GM23338 (cell line): ENCODE data around the gene NSG2. TPM values are rescaled to one million over a fixed set of nuclear protein-coding genes. Genes with fewer than 3 reads are reported as not detected.

Source experiments
- ATAC-seq: fragments of 200-7000 bp; cut with Tn5 transposase; 3 replicates; pipeline ENCODE4 v1.9.1; 2020
- DNase-seq: peaks from one replicate; pipeline ENCODE4 v3.0.0-alpha.2; 2015; ENCODE audit warnings: low spot score
- H2AFZ ChIP-seq: fragments of 200-600 bp; sonication (generic); 2 replicates; pipeline ENCODE4 v1.8.0; 2016; ENCODE audit warnings: antibody characterized with exemption, mild to moderate bottlenecking, moderate library complexity
- H3F3A ChIP-seq: fragments of 200-600 bp; sonication (generic); replicated peaks from 2 replicates; pipeline ENCODE4 v1.8.0; 2017; ENCODE audit warnings: antibody characterized with exemption, mixed run types, low read depth
- H3K27ac ChIP-seq: fragments of 200-600 bp; sonication (generic); 2 replicates; pipeline ENCODE4 v1.6.1; 2016; ENCODE audit warnings: low read depth
- H3K27me3 ChIP-seq: fragments of 200-600 bp; sonication (generic); 2 replicates; pipeline ENCODE4 v1.8.0; 2016; ENCODE audit warnings: mild to moderate bottlenecking, mixed run types, moderate library complexity; ENCODE audit not compliant: insufficient read depth
- H3K36me3 ChIP-seq: fragments of 200-600 bp; sonication (generic); 2 replicates; pipeline ENCODE4 v1.8.0; 2016; ENCODE audit warnings: mild to moderate bottlenecking; ENCODE audit not compliant: insufficient read depth
- H3K4me1 ChIP-seq: fragments of 200-600 bp; sonication (generic); 2 replicates; pipeline ENCODE4 v1.8.0; 2016; ENCODE audit warnings: mild to moderate bottlenecking, moderate library complexity; ENCODE audit not compliant: insufficient read depth
- H3K4me2 ChIP-seq: fragments of 200-600 bp; sonication (generic); 2 replicates; pipeline ENCODE4 v1.7.1; 2017; ENCODE audit warnings: mixed run types
- H3K4me3 ChIP-seq: fragments of 200-600 bp; sonication (generic); 2 replicates; pipeline ENCODE4 v1.6.1; 2016; ENCODE audit warnings: mixed run types
- H3K79me2 ChIP-seq: fragments of 200-600 bp; sonication (generic); replicated peaks from 2 replicates; pipeline ENCODE4 v1.8.0; 2017; ENCODE audit warnings: mild to moderate bottlenecking; ENCODE audit not compliant: insufficient read depth
- H3K9me2 ChIP-seq: fragments of 200-600 bp; sonication (generic); 2 replicates; pipeline ENCODE4 v1.8.0; 2017; ENCODE audit not compliant: insufficient read depth
- H4K20me1 ChIP-seq: fragments of 200-600 bp; sonication (generic); replicated peaks from 2 replicates; pipeline ENCODE4 v1.8.0; 2017; ENCODE audit warnings: mild to moderate bottlenecking; ENCODE audit not compliant: insufficient read depth
- H3K27ac Mint-ChIP-seq: 2 replicates; pipeline ENCODE4 v1.8.0; 2020; ENCODE audit warnings: inconsistent platforms, mild to moderate bottlenecking, moderate library complexity, mixed read lengths
- H3K27me3 Mint-ChIP-seq: 3 replicates; pipeline ENCODE4 v1.8.0; 2022; ENCODE audit warnings: low read depth, mild to moderate bottlenecking, moderate library complexity, mixed read lengths, inconsistent platforms; ENCODE audit not compliant: insufficient read depth, poor library complexity
- H3K36me3 Mint-ChIP-seq: 3 replicates; pipeline ENCODE4 v1.8.0; 2021; ENCODE audit warnings: low read depth, mild to moderate bottlenecking, inconsistent platforms, moderate library complexity, mixed read lengths
- H3K4me1 Mint-ChIP-seq: 3 replicates; pipeline ENCODE4 v1.8.0; 2020; ENCODE audit warnings: mild to moderate bottlenecking, inconsistent platforms, mixed read lengths
- H3K4me3 Mint-ChIP-seq: 3 replicates; pipeline ENCODE4 v1.8.0; 2021; ENCODE audit warnings: moderate library complexity, mild to moderate bottlenecking, inconsistent platforms, mixed read lengths
- H3K9me3 Mint-ChIP-seq: 3 replicates; pipeline ENCODE4 v1.8.0; 2020; ENCODE audit warnings: moderate library complexity, mild to moderate bottlenecking, inconsistent platforms, mixed read lengths
- CREB1 ChIP-seq: fragments of 250-450 bp; sonication (Bioruptor Pico); IDR thresholded peaks from 2 replicates; pipeline ENCODE4 v1.5.0; 2020; ENCODE audit warnings: low read depth, mild to moderate bottlenecking, moderate library complexity
- CTCF ChIP-seq, 2 experiments: fragments of 200-600 bp in 1 of 2; sonication (generic) in 1 of 2; conservative IDR thresholded peaks; 2 replicates each; pipeline versions ENCODE4 v1.5.1 to v1.6.1; 2016 to 2017; ENCODE audit warnings: antibody characterized with exemption in 2 of 2, low read depth in 2 of 2, mild to moderate bottlenecking in 2 of 2, moderate library complexity in 1 of 2
- ETS1 ChIP-seq: IDR thresholded peaks from 2 replicates; pipeline ENCODE4 v1.6.1; 2016; ENCODE audit warnings: antibody characterized with exemption
- EZH2 ChIP-seq: fragments of 200-600 bp; sonication (generic); IDR thresholded peaks from one replicate; pipeline ENCODE4 v1.8.0; 2017; ENCODE audit warnings: antibody characterized with exemption, mild to moderate bottlenecking, low read depth; ENCODE audit not compliant: unreplicated experiment
- EZH2phosphoT487 ChIP-seq: fragments of 200-600 bp; sonication (generic); IDR thresholded peaks from one replicate; pipeline ENCODE4 v1.8.1; 2018; ENCODE audit warnings: antibody characterized with exemption; ENCODE audit not compliant: unreplicated experiment
- JUNB ChIP-seq: IDR thresholded peaks from one replicate; pipeline ENCODE4 v1.6.1; 2016; ENCODE audit warnings: antibody characterized with exemption; ENCODE audit not compliant: unreplicated experiment
- NANOG ChIP-seq: IDR thresholded peaks from 2 replicates; pipeline ENCODE4 v1.6.1; 2016; ENCODE audit warnings: antibody characterized with exemption, borderline replicate concordance
- POLR2AphosphoS5 ChIP-seq: IDR thresholded peaks from 2 replicates; pipeline ENCODE4 v1.6.1; 2016; ENCODE audit warnings: antibody characterized with exemption, low read depth
- REST ChIP-seq: IDR thresholded peaks from one replicate; pipeline ENCODE4 v1.6.1; 2018; ENCODE audit warnings: antibody characterized with exemption; ENCODE audit not compliant: unreplicated experiment
- STAT1 ChIP-seq: IDR thresholded peaks from one replicate; pipeline ENCODE4 v1.6.1; 2016; ENCODE audit warnings: antibody characterized with exemption; ENCODE audit not compliant: unreplicated experiment
- ZNF114 ChIP-seq: fragments of 250-450 bp; sonication (Bioruptor Pico); IDR thresholded peaks from 2 replicates; pipeline ENCODE4 v1.5.0; 2020; ENCODE audit warnings: mild to moderate bottlenecking, moderate library complexity
- ZNF331 ChIP-seq: fragments of 250-450 bp; sonication (Bioruptor Pico); IDR thresholded peaks from 2 replicates; pipeline ENCODE4 v1.5.0; 2020; ENCODE audit warnings: low read depth, mild to moderate bottlenecking, moderate library complexity
- polyA plus RNA-seq: library from polyadenylated mRNA; unstranded; fragments of >200 nt; fragmentation: Nextera tagmentation; extraction: Ambion mirVana; gene quantifications from 2 replicates; pipeline ENCODE4 v1.2.1, GENCODE V29; 2016
- total RNA-seq: library from RNA; depleted of rRNA; stranded (reverse); fragments of >200 nt; shearing (Covaris generic); gene quantifications from 2 replicates; pipeline ENCODE4 v1.2.3, GENCODE V29; 2014

Gene NSG2
- total and polyA plus RNA-seq, 2 experiments from 2014 or later = 0.16 TPM; not detected in 1

GRCh38 chr5:174058433-174059122, 13.1 kb downstream of the NSG2 start:
- Histone ChIP-seq H3K36me3 (no peaks in the 10 kb centered on the region), H2AFZ (no peak overlapping the region), H3K4me1 (no peaks in the 10 kb centered on the region), H3K4me2 (no peak overlapping the region), H3K79me2 (no peaks in the 10 kb centered on the region), H3K27me3 (no peaks in the 10 kb centered on the region), H3K9me2 (0 out of 2 replicates have a peak, but pooled peaks cover 4% of the 10 kb centered on the region), H3F3A (no peaks in the 10 kb centered on the region), H4K20me1 (no peaks in the 10 kb centered on the region), H3K27ac (no peak overlapping the region), H3K4me3 (no peak overlapping the region)
- H3K36me3 Mint-ChIP-seq = no peaks in the 10 kb centered on the region
- no peak overlapping the region for H3K27ac Mint-ChIP-seq
- no peak for DNase-seq
- H3K9me3 Mint-ChIP-seq = no peaks in the 10 kb centered on the region
- ATAC-seq = no peak
- H3K4me3 Mint-ChIP-seq = no peak overlapping the region
- no peak for TF ChIP-seq ZNF331
- TF ChIP-seq CREB1 (CRISPR knock-in tag) = no peak
- TF ChIP-seq STAT1 = no peak
- TF ChIP-seq ZNF114 (CRISPR knock-in tag) = no peak
- no peak for TF ChIP-seq POLR2AphosphoS5
- TF ChIP-seq REST = no peak
- TF ChIP-seq CTCF (conservative IDR thresholded peaks at IDR 0.05; ENCODE audit: low read depth in 2 of 2) = no peak
- no peak for TF ChIP-seq EZH2
- TF ChIP-seq NANOG = no peak
- no peak for TF ChIP-seq ETS1
- TF ChIP-seq JUNB = no peak
- no peak for TF ChIP-seq EZH2phosphoT487
- H3K27me3 Mint-ChIP-seq = no peaks in the 10 kb centered on the region
- H3K4me1 Mint-ChIP-seq = no peaks in the 10 kb centered on the region
